Esophagus muscularis mucosa (tissue), 4 donors: ENCODE data around the gene KLF9. TPM values are rescaled to one million over a fixed set of nuclear protein-coding genes. Genes with fewer than 3 reads are reported as not detected.

ENCODE experiments used
- DNase-seq: peaks from one replicate; pipeline ENCODE4 v3.0.0-alpha.2; 2017; ENCODE audit errors: extremely low spot score
- H3K27ac ChIP-seq, 4 donors: fragments of 200-600 bp; sonication (generic); replicated peaks in 1 of 4; 1 replicate in 3 of 4; 2 replicates in 1 of 4; pipeline ENCODE4 v1.5.1; 2016 to 2019; ENCODE audit warnings: mild to moderate bottlenecking in 1 of 4
- H3K27me3 ChIP-seq, 4 donors: fragments of 200-600 bp; sonication (generic); one replicate each; pipeline versions ENCODE4 v1.5.1 to v1.6.0; 2016 to 2019
- H3K36me3 ChIP-seq, 4 donors: fragments of 200-600 bp; sonication (generic); one replicate each; pipeline ENCODE4 v1.5.1; 2016 to 2019
- H3K4me1 ChIP-seq, 4 donors: fragments of 200-600 bp; sonication (generic); one replicate each; pipeline ENCODE4 v1.5.1; 2016 to 2019
- H3K4me3 ChIP-seq, 4 donors: fragments of 200-600 bp; sonication (generic); 1 replicate in 2 of 4; 2 replicates in 2 of 4; pipeline ENCODE4 v1.5.1; 2016 to 2019; ENCODE audit warnings: mild to moderate bottlenecking in 4 of 4, moderate library complexity in 1 of 4
- H3K9me3 ChIP-seq, 4 donors: fragments of 200-600 bp; sonication (generic); 1 replicate in 3 of 4; 2 replicates in 1 of 4; pipeline ENCODE4 v1.5.1; 2016 to 2019
- EP300 ChIP-seq: sonication (generic); formaldehyde crosslinking; IDR thresholded peaks from one replicate; pipeline ENCODE4 v1.6.1; 2017; ENCODE audit warnings: antibody characterized with exemption
- POLR2A ChIP-seq: fragments of 450-650 bp; IDR thresholded peaks from one replicate; pipeline ENCODE4 v1.6.1; 2017; ENCODE audit warnings: antibody characterized with exemption, moderate library complexity, mild to moderate bottlenecking, low read depth
- POLR2AphosphoS5 ChIP-seq, 2 donors: sonication (generic); formaldehyde crosslinking; IDR thresholded peaks; one replicate each; pipeline ENCODE4 v1.6.1; 2017; ENCODE audit warnings: antibody characterized with exemption in 2 of 2
- WGBS: methylation state at CpG from one replicate; pipeline ENCODE4 v1.1.5; 2018; 5-methylcytosine and 5-hydroxymethylcytosine counted together
- intact Hi-C: fragments of 100-400 bp; cut with DNase I; formaldehyde crosslinking; loops from one replicate; pipeline ENCODE4 v1.15.1; 2023
- total RNA-seq, 4 donors: library from RNA; depleted of rRNA; stranded (reverse); fragments of >200 nt; gene quantifications; one replicate each; pipeline versions ENCODE4 v1.1.0 to v1.2.1, GENCODE V29; 2016
- TF ChIP-seq, protein P1 (sequence below), 3 experiments: fragments of 200-600 bp in 2 of 3; fragments of 450-650 bp in 1 of 3; sonication (generic) in 2 of 3; IDR thresholded peaks; one replicate each; pipeline ENCODE4 v1.5.1; 2017 to 2019; ENCODE audit warnings: antibody characterized with exemption in 3 of 3, mild to moderate bottlenecking in 2 of 3, moderate library complexity in 1 of 3

Gene KLF9
- total RNA-seq, 4 donors from 2014 or later = 143 to 209 (median 184) TPM

GRCh38 chr9:70452365-70452764 is 37.9 kb upstream of the KLF9 start:
- intact Hi-C loops = no loop called here
- no peaks in the 10 kb centered on the region for H3K9me3 ChIP-seq
- no peaks in the 10 kb centered on the region for H3K27me3 ChIP-seq
- TF ChIP-seq EP300 (no peak), POLR2A (no peak), POLR2AphosphoS5 (IDR thresholded peaks at IDR 0.05) (no peak)
- TF ChIP-seq, protein P1, sequence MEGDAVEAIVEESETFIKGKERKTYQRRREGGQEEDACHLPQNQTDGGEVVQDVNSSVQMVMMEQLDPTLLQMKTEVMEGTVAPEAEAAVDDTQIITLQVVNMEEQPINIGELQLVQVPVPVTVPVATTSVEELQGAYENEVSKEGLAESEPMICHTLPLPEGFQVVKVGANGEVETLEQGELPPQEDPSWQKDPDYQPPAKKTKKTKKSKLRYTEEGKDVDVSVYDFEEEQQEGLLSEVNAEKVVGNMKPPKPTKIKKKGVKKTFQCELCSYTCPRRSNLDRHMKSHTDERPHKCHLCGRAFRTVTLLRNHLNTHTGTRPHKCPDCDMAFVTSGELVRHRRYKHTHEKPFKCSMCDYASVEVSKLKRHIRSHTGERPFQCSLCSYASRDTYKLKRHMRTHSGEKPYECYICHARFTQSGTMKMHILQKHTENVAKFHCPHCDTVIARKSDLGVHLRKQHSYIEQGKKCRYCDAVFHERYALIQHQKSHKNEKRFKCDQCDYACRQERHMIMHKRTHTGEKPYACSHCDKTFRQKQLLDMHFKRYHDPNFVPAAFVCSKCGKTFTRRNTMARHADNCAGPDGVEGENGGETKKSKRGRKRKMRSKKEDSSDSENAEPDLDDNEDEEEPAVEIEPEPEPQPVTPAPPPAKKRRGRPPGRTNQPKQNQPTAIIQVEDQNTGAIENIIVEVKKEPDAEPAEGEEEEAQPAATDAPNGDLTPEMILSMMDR (IDR thresholded peaks at IDR 0.05) = no peak
- peaks cover 9 to 18% (median 15%) of the 10 kb centered on the region in 4 donors for H3K4me1 ChIP-seq
- no peak overlapping the region for H3K27ac ChIP-seq
- H3K36me3 ChIP-seq = no peaks in the 10 kb centered on the region
- no peak overlapping the region for H3K4me3 ChIP-seq
- 93% methylated on average over 3 of the region's 3 CpGs for WGBS
- no peak for DNase-seq

- 83% methylated on average over 5 of the region's 5 CpGs for WGBS
- H3K9me3 ChIP-seq = no peaks in the 10 kb centered on the region
These were observed 37.3 kb upstream of the KLF9 start for GRCh38 chr9:70451765-70452164.

DNA sequence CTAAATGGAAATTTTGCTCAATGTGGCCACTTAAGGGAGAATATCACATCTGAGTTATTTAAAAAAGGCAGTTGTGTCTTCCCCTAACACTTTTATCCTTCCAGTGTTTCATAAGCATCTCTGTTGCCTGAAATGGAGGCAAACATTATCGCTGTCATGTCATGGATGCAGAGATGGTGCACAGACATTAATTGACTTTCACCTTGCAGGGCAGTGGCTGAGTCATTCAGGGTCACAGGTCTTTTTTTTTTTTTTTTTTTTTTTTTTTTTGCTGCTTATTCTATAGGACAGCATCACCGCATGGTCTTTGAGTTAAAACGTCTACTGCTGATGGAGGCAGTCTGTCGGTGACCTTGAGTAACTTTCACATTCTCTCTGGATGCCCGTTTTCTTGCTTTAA is 36.3 kb upstream of the KLF9 start:
- 94% methylated on average over 5 of the region's 5 CpGs for WGBS
- TF ChIP-seq POLR2A (no peak), EP300 (no peak), POLR2AphosphoS5 (IDR thresholded peaks at IDR 0.05) (no peak)
- TF ChIP-seq, protein P1 (IDR thresholded peaks at IDR 0.05) = no peak

More at GRCh38 chr9:70451765-70452164, 37.3 kb upstream of the KLF9 start:
- no peaks in the 10 kb centered on the region for H3K36me3 ChIP-seq
- TF ChIP-seq POLR2AphosphoS5 (IDR thresholded peaks at IDR 0.05) = no peak
- no peak for TF ChIP-seq POLR2A
- TF ChIP-seq, protein P1 (IDR thresholded peaks at IDR 0.05) = no peak
- no peaks in the 10 kb centered on the region for H3K27me3 ChIP-seq
- H3K4me1 ChIP-seq = peaks cover 9 to 18% (median 15%) of the 10 kb centered on the region in 4 donors
- no peak for DNase-seq
- H3K4me3 ChIP-seq = no peak overlapping the region
- H3K27ac ChIP-seq = no peak overlapping the region
- intact Hi-C loops = no loop called here

DNA sequence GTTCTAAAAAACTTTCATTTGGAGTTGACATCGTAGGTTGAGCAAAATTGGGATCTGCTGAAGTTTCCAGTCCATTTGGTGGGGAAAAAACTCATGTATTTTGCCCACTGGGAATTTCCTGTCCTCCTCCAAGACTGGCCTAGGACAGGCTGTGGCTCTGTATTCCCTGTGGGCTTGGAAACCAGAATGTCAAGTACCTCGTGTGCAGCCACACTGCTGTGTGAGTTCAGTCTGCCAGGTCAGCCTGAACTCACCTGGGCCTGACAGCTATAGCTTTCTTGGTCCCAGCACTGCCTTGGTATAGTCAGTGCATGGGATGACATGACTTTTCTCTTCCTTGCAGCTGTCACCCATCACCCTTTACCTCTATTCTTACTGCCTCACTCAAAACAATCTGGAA is 35.0 kb upstream of the KLF9 start:
- intact Hi-C loops = no loop called here
- 83% methylated on average over 2 of the region's 2 CpGs for WGBS
- H3K36me3 ChIP-seq = no peaks in the 10 kb centered on the region
- TF ChIP-seq POLR2A = no peak
- TF ChIP-seq EP300 = no peak
- no peaks in the 10 kb centered on the region for H3K9me3 ChIP-seq
- no peak for DNase-seq
- no peak overlapping the region for H3K4me3 ChIP-seq
- H3K27me3 ChIP-seq = no peaks in the 10 kb centered on the region
- peaks cover 0 to 4% (median 0%) of the 10 kb centered on the region in 4 donors for H3K4me1 ChIP-seq
- no peak overlapping the region for H3K27ac ChIP-seq

More for the DNA sequence above, 36.3 kb upstream of the KLF9 start:
- no peaks in the 10 kb centered on the region for H3K27me3 ChIP-seq
- H3K9me3 ChIP-seq = no peaks in the 10 kb centered on the region
- no peak overlapping the region for H3K27ac ChIP-seq
- no peak for DNase-seq
- intact Hi-C loops = no loop called here
- H3K4me3 ChIP-seq = no peak overlapping the region
- peaks cover 2 to 11% (median 7%) of the 10 kb centered on the region in 4 donors for H3K4me1 ChIP-seq
- no peaks in the 10 kb centered on the region for H3K36me3 ChIP-seq

DNA sequence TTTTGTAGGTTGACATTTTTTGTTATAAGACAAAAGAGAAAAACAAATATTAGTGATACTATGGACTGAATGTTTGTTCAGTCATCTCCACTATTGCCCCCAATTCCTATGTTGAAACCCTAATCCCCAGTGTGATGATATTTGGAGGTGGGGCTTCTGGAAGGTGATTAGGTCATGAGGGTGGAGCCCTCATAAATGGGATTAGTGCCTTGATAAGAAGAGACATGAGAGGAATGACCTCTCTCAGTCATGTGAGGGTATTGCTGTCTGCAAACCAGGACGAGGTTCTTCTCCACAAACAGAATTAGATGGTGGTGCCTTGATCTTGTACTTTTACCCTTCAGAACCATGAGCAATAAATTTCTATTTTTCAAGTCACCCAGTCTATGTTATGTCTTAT is 34.5 kb upstream of the KLF9 start:
- no peak for TF ChIP-seq POLR2AphosphoS5 (IDR thresholded peaks at IDR 0.05)
- TF ChIP-seq, protein P1 (IDR thresholded peaks at IDR 0.05) = no peak
- TF ChIP-seq POLR2A = no peak
- TF ChIP-seq EP300 = no peak

More for the DNA sequence above, 34.5 kb upstream of the KLF9 start:
- Histone ChIP-seq H3K36me3 (no peaks in the 10 kb centered on the region), H3K27me3 (no peaks in the 10 kb centered on the region), H3K27ac (no peak overlapping the region), H3K4me3 (no peak overlapping the region), H3K9me3 (no peaks in the 10 kb centered on the region), H3K4me1 (peaks cover 0 to 4% (median 0%) of the 10 kb centered on the region in 4 donors)
- DNase-seq = no peak
- 86% methylated on average over 1 of the region's 1 CpG for WGBS
- intact Hi-C loops = no loop called here
